OCI-LY7 (cell line): ENCODE data around the gene TENT5C.

Experiments used
- CTCF ChIP-seq: fragments of 200-600 bp; sonication (generic); conservative IDR thresholded peaks from 2 replicates; pipeline ENCODE4 v1.5.1; 2014; ENCODE audit warnings: mild to moderate bottlenecking, antibody characterized with exemption, low read length, moderate library complexity, mixed read lengths
- EZH2phosphoT487 ChIP-seq: fragments of 200-600 bp; sonication (generic); IDR thresholded peaks from 2 replicates; pipeline ENCODE4 v1.6.1; 2018; ENCODE audit warnings: low read depth, borderline replicate concordance, mild to moderate bottlenecking, mixed run types, antibody characterized with exemption, low read length, moderate library complexity, mixed read lengths

GRCh38 chr1:117656202-117656641 is 50.4 kb downstream of the TENT5C start:
- TF ChIP-seq CTCF (no peak), EZH2phosphoT487 (no peak)
